HG02798 (cell line): ENCODE results near the gene NDST4.

Experiments used
- ATAC-seq: cut with Tn5 transposase; IDR thresholded peaks from one replicate; pipeline ENCODE4 v1.9.1; 2021; ENCODE audit warnings: mild to moderate bottlenecking; ENCODE audit not compliant: unreplicated experiment, poor library complexity

NDST4 gene

DNA sequence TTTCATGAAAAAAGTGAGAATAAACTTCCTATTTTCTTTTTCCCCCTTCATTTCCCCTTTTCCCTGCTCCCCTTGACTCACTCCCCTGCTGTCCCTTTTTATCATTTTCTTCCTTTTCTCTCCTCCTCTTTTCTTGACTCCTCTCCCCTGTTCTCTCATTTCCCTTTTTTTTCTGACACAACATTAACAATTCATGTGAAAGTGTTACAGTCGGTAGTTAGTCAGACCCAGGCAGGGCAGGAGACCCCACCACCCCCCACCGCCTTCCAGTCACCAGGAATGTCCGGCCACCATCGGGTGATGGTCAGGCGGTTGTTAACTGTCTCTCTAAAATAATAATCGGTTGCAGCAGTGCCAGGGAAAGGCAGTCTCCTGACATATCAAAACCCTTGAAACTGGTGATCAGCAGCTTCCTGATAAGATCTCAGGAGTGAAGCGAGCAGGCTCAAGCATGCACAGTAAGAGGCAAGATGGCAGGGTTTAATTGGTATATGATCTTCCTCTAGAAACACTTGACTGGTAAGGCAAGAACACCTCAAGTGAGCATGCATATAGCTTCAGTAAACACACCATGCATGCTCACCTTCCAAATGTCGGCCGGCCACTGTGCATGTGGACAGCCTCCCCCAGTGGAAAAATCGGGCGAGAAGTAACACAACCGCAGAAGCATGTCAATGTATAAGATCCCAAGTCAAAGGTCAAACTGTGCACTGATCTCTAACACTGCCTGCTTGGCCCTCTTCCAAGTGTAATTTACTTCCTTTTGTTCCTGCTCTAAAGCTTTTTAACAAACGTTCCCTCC is 191.4 kb downstream of the NDST4 start:
- ATAC-seq, result no peak

GRCh38 chr4:114921191-114921590 is 192.2 kb downstream of the NDST4 start:
- ATAC-seq, result no peak

GRCh38 chr4:114911111-114911510 is 202.3 kb downstream of the NDST4 start:
- no peak for ATAC-seq

GRCh38 chr4:114907568-114907967 is 205.9 kb downstream of the NDST4 start:
- no peak for ATAC-seq

DNA sequence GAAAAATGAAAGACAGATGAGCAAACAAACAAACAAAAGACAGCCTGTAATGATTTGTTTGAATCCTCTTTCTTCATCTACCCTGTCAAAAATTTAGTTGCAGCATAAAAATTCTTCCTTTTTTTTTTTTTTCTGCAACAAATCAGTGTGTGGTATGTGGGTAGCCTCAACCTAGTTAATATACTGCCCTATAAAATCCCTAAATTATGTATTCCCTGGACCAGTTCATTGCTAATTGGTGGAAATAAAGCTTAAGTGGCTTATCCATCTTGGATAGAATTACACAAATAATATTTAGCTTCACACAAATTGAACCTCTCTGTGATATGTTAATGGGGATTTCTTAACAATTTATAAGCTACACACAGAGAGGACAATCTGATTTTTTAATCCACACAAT is 208.4 kb downstream of the NDST4 start:
- no peak for ATAC-seq

GRCh38 chr4:114900934-114901333 is 212.5 kb downstream of the NDST4 start:
- ATAC-seq, result no peak

- ATAC-seq, result no peak
Observed at GRCh38 chr4:114890773-114891172, 222.6 kb downstream of the NDST4 start.

- ATAC-seq, result no peak
Observed at GRCh38 chr4:114886761-114887160, 226.7 kb downstream of the NDST4 start.

GRCh38 chr4:114883641-114884040 is 229.8 kb downstream of the NDST4 start:
- no peak for ATAC-seq

DNA sequence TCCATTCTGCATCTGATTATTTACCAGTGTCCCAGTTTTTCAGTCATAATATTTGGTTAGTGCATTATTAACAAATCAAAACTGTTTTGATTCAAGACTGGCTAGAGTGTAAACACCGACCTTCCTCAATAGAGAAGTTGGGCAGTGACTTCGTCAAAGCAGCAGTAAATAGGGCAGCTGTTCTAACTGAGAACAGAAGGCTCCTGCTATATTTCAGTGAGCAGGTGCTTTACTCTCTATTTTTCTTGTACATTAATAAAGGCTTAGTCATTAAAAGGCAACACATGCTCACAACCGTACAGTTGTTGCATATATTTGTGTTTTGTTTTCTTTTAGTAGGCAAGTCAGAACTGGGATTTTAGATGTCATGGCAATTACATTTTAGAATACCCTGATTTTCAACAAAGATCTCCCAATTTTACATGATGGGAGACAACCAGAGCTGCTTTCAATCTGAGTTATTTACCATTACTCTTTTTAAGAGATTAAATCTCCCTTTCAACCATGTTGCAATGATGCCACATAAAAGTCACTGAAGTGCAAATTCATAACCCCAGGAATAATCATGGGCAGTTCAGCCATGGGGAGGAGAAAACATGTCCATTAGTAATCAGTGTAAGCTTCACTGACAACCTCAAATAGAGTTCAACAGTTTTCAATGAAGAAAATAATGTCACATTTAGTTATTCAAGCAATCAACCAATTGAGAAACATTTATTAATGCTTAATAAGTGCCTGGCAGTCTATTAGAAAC is 233.3 kb downstream of the NDST4 start:
- ATAC-seq, result no peak

DNA sequence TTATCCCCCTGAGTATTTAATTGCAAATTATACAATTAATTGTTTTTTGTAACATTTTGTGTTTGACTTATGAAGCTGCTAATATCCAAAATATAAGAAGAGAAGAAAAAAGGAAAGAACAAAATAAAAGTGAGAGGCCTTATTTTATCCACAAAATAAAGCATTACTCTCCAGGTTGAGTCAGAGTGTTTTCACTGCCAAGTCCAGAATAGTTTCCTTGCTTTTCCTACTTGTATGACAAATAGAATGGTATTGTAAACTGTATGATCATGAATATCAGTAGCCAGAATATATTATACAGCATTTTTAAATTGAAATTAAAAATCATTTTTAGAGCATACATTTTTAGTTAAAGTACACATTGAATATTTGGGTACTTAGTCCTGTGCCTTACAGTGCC is 237.8 kb downstream of the NDST4 start:
- no peak for ATAC-seq

GRCh38 chr4:114874321-114874720 is 239.1 kb downstream of the NDST4 start:
- ATAC-seq, result no peak

DNA sequence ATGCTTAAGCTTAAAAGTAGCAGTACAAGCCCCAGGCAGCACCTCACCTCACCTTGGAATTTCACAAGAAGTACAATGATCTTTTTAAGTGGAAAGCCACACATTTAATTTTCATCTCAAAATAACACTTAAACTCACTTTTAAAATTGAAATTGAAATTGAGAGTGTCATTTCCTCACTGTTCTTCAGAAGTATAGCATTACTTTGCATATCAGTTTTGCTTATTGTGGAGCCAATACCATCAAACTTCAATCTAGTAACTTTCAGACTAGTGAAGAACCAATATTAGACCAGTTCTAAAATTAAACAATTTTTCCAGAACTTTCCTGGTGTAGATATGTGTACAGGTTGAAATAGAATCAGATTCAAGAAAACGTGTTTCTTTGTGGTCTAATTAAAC is 242.4 kb downstream of the NDST4 start:
- peak; percentile 47 for ATAC-seq

- ATAC-seq, result peak; percentile 39
Observed at GRCh38 chr4:114866901-114867670, 246.3 kb downstream of the NDST4 start.

DNA sequence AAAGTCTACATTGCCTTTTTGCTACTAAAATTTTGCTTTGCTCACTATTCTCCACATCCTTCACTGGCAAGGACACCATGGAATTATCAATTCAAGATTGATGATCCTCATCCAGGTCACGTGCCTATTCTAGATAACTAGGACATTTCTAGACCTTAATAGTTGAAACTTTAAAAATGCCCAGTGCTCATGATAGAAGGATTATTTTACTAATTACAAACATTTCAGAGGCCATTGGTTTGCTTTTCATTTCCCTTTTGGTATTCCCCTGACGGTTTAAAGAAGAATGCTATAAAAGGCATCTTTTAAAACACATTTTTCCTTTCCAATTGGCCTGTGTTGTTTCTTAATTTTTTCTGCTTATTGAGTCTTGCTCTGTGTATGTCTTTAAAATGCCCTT is 249.4 kb downstream of the NDST4 start:
- ATAC-seq, result peak; percentile 28

GRCh38 chr4:114860786-114861185 is 252.6 kb downstream of the NDST4 start:
- no peak for ATAC-seq

- no peak for ATAC-seq
Observed at GRCh38 chr4:114857831-114858230, 255.6 kb downstream of the NDST4 start.

GRCh38 chr4:114839986-114840385 is 273.4 kb downstream of the NDST4 start:
- ATAC-seq, result no peak

DNA sequence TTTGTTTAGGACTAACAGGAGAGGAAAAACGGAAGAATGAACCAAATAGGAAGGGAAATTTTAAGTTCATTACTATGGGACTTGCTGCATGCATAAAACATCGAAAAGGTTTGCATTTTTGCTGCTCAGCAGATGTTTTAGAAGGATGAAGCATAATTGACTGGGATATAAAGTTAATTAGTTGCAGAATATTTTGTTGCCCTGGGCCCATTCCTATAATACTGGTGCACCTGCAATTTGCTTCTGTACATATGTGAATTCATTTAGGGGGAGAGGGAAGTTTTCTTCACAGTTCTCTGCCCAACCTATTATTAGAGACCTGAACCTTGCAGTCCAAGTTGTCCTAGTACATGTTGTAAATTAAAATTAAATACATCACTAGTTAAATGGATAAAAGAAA is 282.8 kb downstream of the NDST4 start:
- no peak for ATAC-seq

DNA sequence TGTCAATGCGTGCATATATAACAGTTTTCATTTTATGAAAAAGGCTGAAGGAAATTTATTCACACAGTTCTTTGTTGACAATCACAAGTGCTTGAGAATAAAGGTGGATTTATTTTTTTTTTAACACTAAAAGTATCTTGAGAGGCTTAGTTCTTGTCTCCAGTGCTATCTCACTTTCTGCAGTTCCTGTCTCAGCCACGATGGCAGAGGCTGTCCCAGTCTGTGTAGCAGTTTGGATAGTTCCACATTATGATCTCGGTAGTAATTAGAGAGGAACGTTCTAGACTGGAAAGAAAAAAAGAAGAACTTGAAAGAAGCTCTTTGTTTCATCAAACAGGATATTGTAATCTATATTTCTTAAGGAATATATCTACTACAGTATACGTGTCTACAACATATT is 285.8 kb downstream of the NDST4 start:
- ATAC-seq, result no peak

GRCh38 chr4:114815760-114816159 is 297.7 kb downstream of the NDST4 start:
- ATAC-seq, result no peak
